ENCODE measurements around the gene ATF2. TPM values are rescaled to one million over a fixed set of nuclear protein-coding genes. Genes with fewer than 3 reads are reported as not detected.

The ATF2 gene
- 62.8 TPM in 2 replicates for total RNA-seq

DNA sequence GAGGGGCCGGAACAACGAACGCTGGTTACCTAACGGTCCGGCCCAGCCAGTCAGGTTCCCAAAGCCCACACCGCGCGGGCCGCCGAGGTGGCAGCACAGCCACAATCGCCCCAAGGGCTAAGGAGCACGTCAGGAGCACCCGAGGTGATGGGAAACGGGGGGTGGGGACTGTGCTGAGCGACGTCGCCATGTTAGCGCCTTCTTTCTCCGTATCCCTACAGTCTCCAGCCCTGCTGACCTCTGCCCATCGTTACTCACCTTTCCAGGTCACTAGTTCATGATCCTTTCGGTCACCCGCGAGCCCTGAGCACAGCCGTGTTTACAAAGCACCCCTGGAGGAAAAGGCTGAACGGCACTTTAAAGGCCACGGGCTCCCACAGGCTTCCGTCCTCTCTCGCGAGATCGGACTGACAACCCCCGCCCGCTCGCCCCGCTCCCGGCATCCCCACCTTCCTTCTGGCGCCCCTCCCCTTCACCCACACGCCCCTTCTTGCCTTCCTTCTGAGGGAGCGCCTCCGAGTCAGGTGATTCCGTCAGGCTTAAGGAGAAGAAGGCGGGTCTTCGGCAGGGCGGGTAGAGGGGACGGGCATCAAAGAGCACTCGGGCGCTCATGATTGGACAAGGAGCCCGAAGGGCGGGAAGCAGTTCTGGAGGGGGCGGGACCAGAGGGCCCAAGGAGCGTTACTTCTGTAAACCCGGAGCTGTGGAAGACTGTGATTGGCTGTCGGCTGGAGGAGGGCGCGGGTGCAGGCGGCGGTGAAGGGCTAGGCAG, at the start of gene ATF2:
TSS of gene ATF2 (minus strand) at position 412 of the 772 bp plus-strand sequence. CDS start 31,760 bp downstream, outside the sequence.
- intact Hi-C loops (cut with micrococcal nuclease) = loop anchor here (1.0 to 10.0 kb wide), 11 partner anchors 13 to 1203 kb away; partner anchors contain the start of genes ATP5MC3, GPR155, LNPK and SP3

GRCh38 chr2:175207741-175208438, 39.9 kb upstream of the ATF2 start:
- intact Hi-C loops (cut with micrococcal nuclease) = no loop called here

GRCh38 chr2:175206866-175207265, 38.9 kb upstream of the ATF2 start:
- intact Hi-C loops (cut with micrococcal nuclease) = no loop called here

- intact Hi-C loops (cut with micrococcal nuclease) = no loop called here
Measured at GRCh38 chr2:175205523-175205922, 37.5 kb upstream of the ATF2 start.

DNA sequence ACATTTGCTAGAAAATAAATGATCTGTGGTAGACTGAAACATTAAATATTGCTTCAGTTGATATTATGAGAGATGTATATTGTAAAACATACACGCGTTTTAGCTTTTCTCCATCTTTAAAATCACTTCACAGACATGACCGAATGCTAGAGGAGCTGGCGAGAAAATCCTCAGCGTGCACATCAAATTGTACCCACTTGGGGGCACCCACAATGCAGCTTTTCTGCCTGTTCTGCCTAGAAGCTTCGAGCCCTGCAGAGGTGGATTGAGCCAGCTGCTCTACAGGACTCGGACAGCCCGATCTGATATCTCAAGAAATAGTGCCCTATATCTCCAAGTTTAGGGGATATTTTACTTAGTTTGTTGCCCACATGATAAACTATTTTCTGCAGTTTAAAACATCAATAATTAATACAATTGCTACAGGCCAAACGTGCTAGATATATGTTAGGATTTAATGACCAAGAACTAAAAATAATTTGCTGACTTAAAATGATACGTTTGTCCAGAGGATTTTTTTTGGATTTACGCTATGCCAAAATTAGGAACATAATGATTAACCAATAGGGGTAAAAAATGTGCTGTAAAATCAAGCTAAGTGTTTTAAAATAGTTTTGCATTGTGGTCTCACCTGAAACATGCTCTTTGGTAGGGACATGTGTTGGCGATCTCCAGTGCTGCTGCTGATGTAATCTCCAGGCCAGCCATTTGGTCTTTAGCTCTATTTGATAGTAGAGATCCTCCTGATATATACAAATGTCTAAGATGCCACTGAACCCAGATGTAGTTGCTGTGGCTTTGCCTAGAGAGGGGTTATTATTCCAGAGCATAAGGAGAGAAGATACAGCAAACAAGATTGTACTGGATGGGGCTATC, 35.9 kb upstream of the ATF2 start:
- intact Hi-C loops (cut with micrococcal nuclease) = loop anchor here (1.0 to 5.0 kb wide), 2 partner anchors 78 to 893 kb away; partner anchors contain the start of gene HOXD12

DNA sequence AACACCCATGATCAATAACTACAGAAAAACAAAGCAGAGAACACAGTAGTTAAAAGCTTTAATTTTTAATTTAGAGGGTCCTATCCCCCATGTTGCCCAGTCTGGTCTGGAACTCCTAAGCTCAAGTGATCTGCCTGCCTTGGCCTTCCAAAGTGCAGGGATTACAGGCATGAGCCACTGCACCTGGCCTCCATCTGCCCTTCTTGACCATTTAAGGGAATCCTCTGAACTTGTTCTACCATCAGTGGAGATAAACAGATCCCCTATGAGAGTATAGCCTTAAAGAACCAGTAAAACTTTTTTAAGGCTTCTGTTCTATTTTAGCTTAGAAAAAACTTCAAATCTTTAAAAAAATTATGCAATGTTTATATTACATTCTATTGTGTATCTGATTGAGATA, 27.0 kb upstream of the ATF2 start:
- intact Hi-C loops (cut with micrococcal nuclease) = no loop called here

GRCh38 chr2:175188761-175189160, 20.8 kb upstream of the ATF2 start:
- intact Hi-C loops (cut with micrococcal nuclease) = no loop called here

GRCh38 chr2:175187378-175187777, 19.4 kb upstream of the ATF2 start:
- intact Hi-C loops (cut with micrococcal nuclease) = loop anchor here (1.0 kb wide), 2 partner anchors 76 to 151 kb away; no protein-coding TSS in a partner anchor

GRCh38 chr2:175183674-175184073, 15.7 kb upstream of the ATF2 start:
- intact Hi-C loops (cut with micrococcal nuclease) = loop anchor here (5.0 kb wide), 3 partner anchors 481 to 819 kb away; partner anchors contain the start of genes GPR155 and LNPK

- intact Hi-C loops (cut with micrococcal nuclease) = loop anchor here (1.0 to 5.0 kb wide), 4 partner anchors 14 to 820 kb away; partner anchors contain the start of genes ATF2, GPR155 and LNPK
Measured at GRCh38 chr2:175181877-175182308, 13.9 kb upstream of the ATF2 start.

DNA sequence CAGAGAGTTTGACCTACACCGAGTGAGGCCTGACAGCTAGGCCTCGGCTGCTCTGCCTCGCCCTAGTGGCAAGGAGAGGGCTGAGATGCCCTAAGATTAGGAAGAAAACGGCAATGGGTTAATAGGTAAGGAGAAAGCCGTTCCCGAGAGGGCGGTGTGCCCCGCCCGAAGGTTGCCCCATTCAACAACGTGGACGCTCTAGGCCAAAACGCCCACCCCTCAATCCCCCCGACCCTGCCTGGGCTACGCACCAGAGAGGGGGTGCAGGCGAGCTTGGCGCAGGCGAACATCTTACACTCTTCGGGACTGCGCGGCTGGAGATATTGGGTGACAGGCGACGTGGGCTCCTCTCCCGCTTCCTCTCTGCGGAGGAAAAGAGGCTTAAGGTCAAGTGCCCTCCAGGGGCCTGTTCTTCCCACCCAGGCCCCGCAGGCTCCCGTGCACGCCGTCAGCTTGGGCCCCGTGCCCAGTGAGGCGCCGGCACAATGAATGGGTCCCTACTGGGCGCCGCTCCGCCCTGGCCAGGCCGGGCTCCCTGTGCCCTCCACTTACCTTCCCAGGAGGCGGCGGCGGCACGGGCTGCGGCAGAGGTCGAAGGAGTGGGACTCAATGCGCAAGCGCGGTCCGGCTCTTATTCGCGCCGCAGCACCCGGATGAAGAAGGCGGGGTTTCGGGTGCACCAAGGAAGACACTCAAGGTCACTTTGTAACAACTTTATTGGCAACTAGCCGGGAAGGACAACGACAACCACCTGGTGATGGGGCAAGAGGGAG, 13.3 kb upstream of the ATF2 start, which contains the start of gene ATP5MC3:
TSS of gene ATP5MC3 (minus strand) at position 607 of the 773 bp plus-strand sequence. CDS start at position 290, 317 bp downstream.
- intact Hi-C loops (cut with micrococcal nuclease) = loop anchor here (1.0 to 5.0 kb wide), 4 partner anchors 13 to 821 kb away; partner anchors contain the start of genes ATF2, GPR155 and LNPK

DNA sequence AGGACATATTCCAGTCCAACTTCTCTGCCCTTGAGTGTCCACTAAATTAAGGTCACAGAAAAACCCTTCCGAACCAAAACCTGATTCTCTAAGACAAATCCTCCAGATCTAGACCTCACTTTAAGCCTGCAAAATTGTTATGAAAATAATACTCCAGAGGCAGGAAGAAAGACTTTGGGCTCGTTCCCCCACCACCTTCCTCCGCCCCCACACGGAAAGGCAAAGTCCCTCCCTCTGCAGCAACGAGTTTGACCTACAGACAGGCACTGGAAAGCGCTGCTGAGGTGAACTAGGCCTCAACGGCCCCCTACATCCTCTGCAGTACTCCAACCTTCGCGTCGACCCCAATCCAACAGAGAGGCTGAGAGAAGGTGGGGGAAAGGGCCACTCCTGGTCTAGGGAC, 12.7 kb upstream of the ATF2 start:
- intact Hi-C loops (cut with micrococcal nuclease) = loop anchor here (1.0 to 5.0 kb wide), 4 partner anchors 12 to 822 kb away; partner anchors contain the start of genes ATF2, GPR155 and LNPK

DNA sequence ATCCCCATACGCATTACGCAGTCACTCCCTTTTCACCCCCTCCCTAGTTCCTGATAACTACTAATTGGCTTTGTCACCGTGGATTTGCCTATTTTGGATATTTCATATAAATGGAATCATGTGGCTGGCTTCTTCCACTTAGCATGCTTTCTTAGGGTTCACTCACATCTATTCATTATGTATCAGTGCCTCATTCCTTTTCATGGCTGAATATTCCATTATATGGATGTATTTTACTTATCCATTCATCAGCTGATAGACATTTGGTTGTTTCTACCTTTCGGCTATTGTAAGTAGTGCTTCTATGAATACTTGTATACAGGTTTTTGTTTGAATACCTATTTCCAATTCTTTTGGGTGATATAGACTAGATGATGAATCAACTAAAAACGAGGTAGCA, 8.6 kb upstream of the ATF2 start:
- intact Hi-C loops (cut with micrococcal nuclease) = no loop called here

- intact Hi-C loops (cut with micrococcal nuclease) = no loop called here
Measured at GRCh38 chr2:175175896-175176295, 7.9 kb upstream of the ATF2 start.

DNA sequence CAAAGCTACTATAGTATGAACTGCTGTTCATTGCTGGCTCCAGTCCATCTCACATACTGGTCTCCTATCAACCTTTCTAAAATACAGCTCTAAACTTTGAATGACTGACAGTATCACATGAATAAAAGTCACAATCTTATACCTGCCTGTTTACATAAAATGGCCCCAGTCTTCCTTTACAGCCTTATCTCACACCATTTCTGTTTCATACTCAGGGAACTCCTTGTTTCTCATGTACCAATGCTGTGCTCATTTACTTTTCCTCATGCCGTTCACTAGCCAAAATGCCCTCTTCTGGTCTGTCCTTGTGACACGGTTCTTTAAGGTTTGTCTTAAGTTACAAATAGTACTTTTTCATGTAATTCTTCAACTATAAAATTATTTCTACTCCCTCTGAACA, 7.3 kb upstream of the ATF2 start:
- intact Hi-C loops (cut with micrococcal nuclease) = no loop called here

GRCh38 chr2:175170659-175171304, 2.8 kb upstream of the ATF2 start:
- intact Hi-C loops (cut with micrococcal nuclease) = no loop called here

DNA sequence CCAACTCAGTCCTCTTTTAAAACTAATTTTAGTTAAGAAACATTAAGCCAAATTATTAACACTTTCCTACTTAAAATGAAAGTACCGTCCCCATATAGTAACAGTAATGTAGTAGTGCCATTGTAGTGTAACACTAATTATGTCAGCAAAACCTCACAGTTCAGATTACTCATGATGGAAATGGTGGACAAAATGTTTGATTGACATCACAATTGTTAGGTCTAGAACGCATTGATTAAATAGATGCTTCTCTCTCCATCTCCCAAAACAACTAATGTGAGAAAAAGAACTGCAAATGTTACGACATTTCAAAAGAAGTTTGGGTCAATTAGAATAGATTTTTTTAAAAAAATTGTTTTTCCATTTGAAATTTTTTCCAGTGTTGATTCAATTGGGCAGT, 1.2 kb upstream of the ATF2 start:
- intact Hi-C loops (cut with micrococcal nuclease) = loop anchor here (2.0 to 10.0 kb wide), 7 partner anchors 52 to 833 kb away; partner anchors contain the start of genes GPR155, LNPK and WIPF1

DNA sequence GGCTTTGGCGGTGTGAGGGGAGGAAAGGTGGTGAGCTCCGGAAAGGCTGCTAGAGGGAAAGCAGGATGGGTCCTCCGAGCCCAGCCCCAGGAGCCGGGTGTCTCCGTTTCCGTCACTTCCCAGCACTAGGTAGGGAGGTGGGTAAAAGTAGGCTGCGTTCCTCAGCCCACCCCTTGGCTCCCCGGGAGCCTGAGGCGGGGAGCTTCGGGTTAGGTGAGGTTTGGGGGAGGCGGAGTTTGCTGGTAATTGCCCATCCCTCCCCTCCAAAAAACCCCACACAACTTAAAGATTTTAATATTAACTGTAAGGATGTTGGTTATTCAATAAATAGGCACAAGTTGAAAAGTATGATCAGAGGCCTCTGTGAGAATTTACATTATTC, 552 bp upstream of the ATF2 start:
- intact Hi-C loops (cut with micrococcal nuclease) = loop anchor here (1.0 to 10.0 kb wide), 10 partner anchors 13 to 1203 kb away; partner anchors contain the start of genes ATP5MC3, GPR155, LNPK and SP3

Measured in T-helper 2 cell treated with Interferon-gamma antibody and Interleukin-4, amounts not matched to agents 100 ng/mL and 5 ng/mL, for 36 hours (primary cell).